ENCODE results near the gene DIP2C. TPM values are rescaled to one million over a fixed set of nuclear protein-coding genes. Genes with fewer than 3 reads are reported as not detected.

The DIP2C gene
- total RNA-seq, 3 donors from 2014 or later, result 8.0 to 72.0 (median 8.5) TPM

DNA sequence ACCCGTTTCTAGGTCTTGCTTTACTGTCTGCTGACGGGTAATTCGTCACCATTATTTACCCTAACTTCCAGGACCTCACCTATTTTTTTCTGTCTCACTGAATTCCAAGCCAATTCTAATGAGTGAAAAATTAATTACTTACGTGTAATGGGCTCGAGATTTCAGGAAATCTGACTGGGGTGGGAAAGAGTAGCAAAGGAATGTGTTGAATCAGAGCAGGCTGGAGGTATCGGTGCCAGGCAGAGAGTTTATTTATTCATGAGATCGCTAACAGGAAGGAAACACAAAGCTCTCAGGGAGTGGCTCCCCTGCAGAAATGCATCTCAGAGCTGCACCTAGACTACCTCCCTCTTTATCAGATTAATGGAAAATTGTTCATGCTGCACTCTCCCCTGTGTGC lies 4.0 kb upstream of the DIP2C start:
- DNase-seq, result peak in 1 of 3 donors; percentile 11
- Histone ChIP-seq H3K4me1 (ENCODE audit: low read depth) (no peaks in the 10 kb centered on the region), H3K4me3 (no peak overlapping the region), H3K36me3 (ENCODE audit: low read depth) (no peaks in the 10 kb centered on the region), H3K9me3 (no peaks in the 10 kb centered on the region)
- ATAC-seq, result peak; percentile 26
- no peak for TF ChIP-seq CTCF (IDR thresholded peaks at IDR 0.05)
- intact Hi-C loops (cut with DNase I, micrococcal nuclease), result no loop called here

- Histone ChIP-seq H3K4me3 (no peak overlapping the region), H3K36me3 (ENCODE audit: low read depth) (no peaks in the 10 kb centered on the region), H3K4me1 (ENCODE audit: low read depth) (no peaks in the 10 kb centered on the region), H3K9me3 (no peaks in the 10 kb centered on the region)
- DNase-seq, result no peak
- ATAC-seq, result no peak
- intact Hi-C loops (cut with DNase I, micrococcal nuclease), result no loop called here
- no peak for TF ChIP-seq CTCF (IDR thresholded peaks at IDR 0.05)
Observed at GRCh38 chr10:692682-693351, 3.3 kb upstream of the DIP2C start.

DNA sequence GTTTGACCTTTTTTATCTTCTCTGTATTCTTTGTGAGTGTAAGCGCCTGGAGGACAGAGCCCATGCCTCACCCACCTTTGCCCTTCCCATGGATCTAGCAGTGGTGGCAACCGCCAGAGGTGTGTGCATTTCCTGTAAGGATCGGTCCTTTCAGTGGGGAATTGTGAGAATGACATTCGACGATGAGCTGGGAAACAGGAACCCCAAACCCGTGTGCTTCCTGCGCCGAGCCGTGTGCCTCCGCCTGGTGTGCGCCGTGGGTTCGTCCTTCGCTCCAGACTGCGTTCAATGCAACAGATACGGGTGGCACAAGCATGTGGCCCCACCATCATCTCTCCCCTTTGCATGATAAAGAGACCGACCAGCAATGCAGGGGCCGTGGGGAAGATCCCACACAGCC lies 1.7 kb upstream of the DIP2C start:
- no peak overlapping the region for H3K4me3 ChIP-seq
- DNase-seq (no peak), ATAC-seq (no peak)
- TF ChIP-seq CTCF (IDR thresholded peaks at IDR 0.05), result no peak
- no peaks in the 10 kb centered on the region for H3K36me3 ChIP-seq (ENCODE audit: low read depth)
- intact Hi-C loops (cut with DNase I, micrococcal nuclease), result no loop called here
- H3K4me1 ChIP-seq (ENCODE audit: low read depth), result no peaks in the 10 kb centered on the region
- H3K9me3 ChIP-seq, result no peaks in the 10 kb centered on the region

DNA sequence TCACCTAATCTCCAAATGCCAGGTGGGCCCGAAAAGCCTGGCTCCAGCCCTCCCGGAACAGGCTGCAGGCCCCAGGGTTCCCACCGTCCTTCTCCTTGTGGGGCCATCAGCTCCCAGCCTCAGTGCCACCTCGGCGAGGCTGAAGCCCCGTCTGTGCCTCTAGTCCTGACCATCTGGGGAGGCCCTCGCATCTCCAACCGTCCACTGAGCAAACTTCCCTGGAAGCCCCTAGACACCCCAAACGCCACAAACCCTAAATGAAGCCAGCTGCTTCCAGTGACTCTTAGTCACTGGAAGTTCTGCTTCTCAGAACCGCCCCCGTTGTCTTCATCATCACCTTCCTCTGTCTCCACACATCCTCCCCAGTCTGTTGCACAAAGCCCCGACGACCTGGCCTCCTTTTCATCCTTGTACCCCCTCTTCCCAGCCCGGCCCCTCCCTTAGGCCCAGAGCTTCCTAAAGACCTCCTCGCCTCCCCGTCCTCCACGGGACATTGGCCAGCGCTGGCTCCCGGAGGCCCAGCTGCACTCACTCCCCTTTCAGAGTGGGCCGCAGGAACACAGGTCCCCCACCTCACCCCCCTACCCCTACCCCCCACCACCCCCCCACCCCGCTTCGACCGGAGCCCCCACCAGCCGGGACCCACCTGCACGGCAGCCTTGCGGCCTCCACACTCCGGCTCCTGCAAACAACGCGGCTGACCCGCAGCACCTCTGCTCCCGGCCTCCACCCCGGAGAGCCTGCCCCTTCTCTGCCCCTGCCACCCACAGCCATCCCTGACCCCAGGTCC lies 1.1 kb upstream of the DIP2C start:
- peak in 1 of 3 donors; percentile 12 for DNase-seq
- Histone ChIP-seq H3K36me3 (ENCODE audit: low read depth) (no peaks in the 10 kb centered on the region), H3K4me3 (no peak overlapping the region), H3K4me1 (ENCODE audit: low read depth) (no peaks in the 10 kb centered on the region), H3K9me3 (no peaks in the 10 kb centered on the region)
- intact Hi-C loops (cut with DNase I, micrococcal nuclease), result no loop called here
- no peak for ATAC-seq
- no peak for TF ChIP-seq CTCF (IDR thresholded peaks at IDR 0.05)

GRCh38 chr10:689121-689451 lies 382 bp downstream of the DIP2C start:
- no peaks in the 10 kb centered on the region for H3K4me1 ChIP-seq (ENCODE audit: low read depth)
- intact Hi-C loops (cut with DNase I, micrococcal nuclease), result loop anchor here in 1 of 2 donors (10.0 kb wide), 1 partner anchor 174 kb away; no protein-coding TSS in a partner anchor
- no peaks in the 10 kb centered on the region for H3K36me3 ChIP-seq (ENCODE audit: low read depth)
- peak; percentile 2 for ATAC-seq
- H3K4me3 ChIP-seq, result peak overlapping the region; percentile 50
- DNase-seq, result no peak
- H3K9me3 ChIP-seq, result no peaks in the 10 kb centered on the region
- TF ChIP-seq CTCF (IDR thresholded peaks at IDR 0.05), result no peak

Measured in mucosa of descending colon (tissue), 3 donors.